Immature natural killer cell (primary cell): ENCODE data around the gene KCNMA1. TPM values are rescaled to one million over a fixed set of nuclear protein-coding genes. Genes with fewer than 3 reads are reported as not detected.

Source experiments
- DNase-seq, 3 donors: peaks; one replicate each; pipeline ENCODE4 v3.0.0; 2022; ENCODE audit warnings: mixed read lengths in 1 of 3
- H3K27ac Mint-ChIP-seq, 6 donors: one replicate each; pipeline ENCODE4 v1.8.0; 2020; ENCODE audit warnings: mixed read lengths in 6 of 6, mild to moderate bottlenecking in 5 of 6, inconsistent platforms in 4 of 6, moderate library complexity in 3 of 6
- H3K27me3 Mint-ChIP-seq, 3 donors: one replicate each; pipeline ENCODE4 v1.8.0; 2020 to 2021; ENCODE audit warnings: low read depth in 3 of 3, mild to moderate bottlenecking in 3 of 3, mixed read lengths in 3 of 3, moderate library complexity in 3 of 3, inconsistent platforms in 1 of 3
- H3K36me3 Mint-ChIP-seq, 3 donors: one replicate each; pipeline ENCODE4 v1.8.0; 2020; ENCODE audit warnings: mixed read lengths in 3 of 3, inconsistent platforms in 2 of 3, mild to moderate bottlenecking in 2 of 3
- H3K4me1 Mint-ChIP-seq, 2 donors: one replicate each; pipeline ENCODE4 v1.8.0; 2020; ENCODE audit warnings: inconsistent platforms in 2 of 2, mild to moderate bottlenecking in 2 of 2, mixed read lengths in 2 of 2, moderate library complexity in 1 of 2
- H3K4me3 Mint-ChIP-seq, 5 donors: one replicate each; pipeline ENCODE4 v1.8.0; 2020; ENCODE audit warnings: mild to moderate bottlenecking in 5 of 5, mixed read lengths in 5 of 5, inconsistent platforms in 3 of 5, moderate library complexity in 3 of 5
- H3K9me3 Mint-ChIP-seq, 6 donors: one replicate each; pipeline ENCODE4 v1.8.0; 2020; ENCODE audit warnings: mild to moderate bottlenecking in 6 of 6, mixed read lengths in 6 of 6, inconsistent platforms in 4 of 6, moderate library complexity in 3 of 6
- polyA plus RNA-seq, 3 donors: library from polyadenylated mRNA; unstranded; fragments of 300-500 nt; fragmentation: Illumina TruSeq; gene quantifications; one replicate each; pipeline ENCODE4 v1.2.3, GENCODE V29; 2021

The KCNMA1 gene
- polyA plus RNA-seq, 3 donors from 2014 or later: not detected

DNA sequence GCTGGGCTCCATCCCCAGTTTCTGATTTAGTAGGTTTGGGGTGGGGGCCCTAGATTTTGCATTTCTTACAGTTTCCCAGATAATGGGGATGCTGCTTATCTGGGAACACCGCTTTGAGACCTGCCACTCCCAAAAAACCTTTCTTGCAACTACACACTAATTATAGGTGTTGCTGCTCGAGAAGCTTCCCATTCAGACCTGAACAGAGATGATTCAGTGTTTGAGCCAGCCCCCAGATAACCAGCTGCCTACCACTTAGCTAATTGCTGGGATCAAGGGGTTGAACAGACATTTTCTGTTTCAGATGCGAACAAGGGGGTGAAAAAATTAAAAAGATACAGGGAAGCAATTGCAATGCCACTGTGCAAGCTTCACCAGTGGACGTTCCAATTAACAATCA, 448.5 kb downstream of the KCNMA1 start:
- Mint-ChIP-seq H3K27ac (no peak overlapping the region), H3K36me3 (no peaks in the 10 kb centered on the region), H3K27me3 (peaks cover 3 to 8% (median 4%) of the 10 kb centered on the region in 3 donors), H3K4me1 (no peaks in the 10 kb centered on the region), H3K9me3 (no peaks in the 10 kb centered on the region), H3K4me3 (no peak overlapping the region)
- DNase-seq: no peak

DNA sequence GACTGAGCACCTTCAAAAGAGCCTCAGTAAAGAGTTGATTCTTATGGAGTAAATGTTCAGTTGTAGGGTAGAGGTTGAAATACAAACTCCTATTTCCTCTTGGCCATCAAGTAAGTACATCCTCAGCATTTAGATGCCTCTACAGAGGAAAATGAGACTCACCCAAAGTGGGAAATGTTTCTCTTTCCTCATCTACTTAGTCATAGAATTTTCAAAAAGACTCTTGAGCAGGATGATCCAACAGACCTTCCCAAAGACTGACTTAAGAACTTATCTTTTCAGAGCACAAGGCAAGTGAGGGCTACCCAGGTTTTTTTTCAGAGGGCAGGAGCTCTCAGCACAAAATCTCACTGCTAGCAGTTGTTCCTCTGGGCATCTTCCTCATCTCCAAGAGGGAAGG, 449.1 kb downstream of the KCNMA1 start:
- Mint-ChIP-seq H3K4me1 (no peaks in the 10 kb centered on the region), H3K27me3 (peaks cover 3 to 8% (median 4%) of the 10 kb centered on the region in 3 donors), H3K27ac (no peak overlapping the region), H3K4me3 (no peak overlapping the region), H3K36me3 (no peaks in the 10 kb centered on the region), H3K9me3 (no peaks in the 10 kb centered on the region)
- no peak for DNase-seq

DNA sequence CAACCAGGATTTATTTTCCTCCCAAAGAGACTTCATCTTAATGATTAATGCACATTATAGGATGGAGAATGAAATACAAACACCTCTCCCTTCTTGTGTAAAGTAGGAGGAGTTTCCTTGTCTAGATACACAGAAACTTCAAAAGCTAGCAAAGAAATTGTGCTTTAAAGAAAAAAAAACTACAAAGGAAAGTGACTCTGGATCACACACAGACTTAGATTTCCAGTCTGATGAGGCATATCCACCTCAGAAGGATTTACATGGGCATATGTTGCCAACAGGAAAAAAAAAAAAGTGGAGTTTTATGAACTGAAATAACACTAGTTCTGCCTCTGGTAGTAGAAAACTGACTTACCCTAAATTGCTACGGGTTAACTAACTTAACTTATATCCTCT, 449.6 kb downstream of the KCNMA1 start:
- DNase-seq: no peak
- H3K4me3 Mint-ChIP-seq: no peak overlapping the region
- no peaks in the 10 kb centered on the region for H3K4me1 Mint-ChIP-seq
- no peak overlapping the region for H3K27ac Mint-ChIP-seq
- H3K9me3 Mint-ChIP-seq: no peaks in the 10 kb centered on the region
- H3K27me3 Mint-ChIP-seq: peaks cover 1 to 8% (median 3%) of the 10 kb centered on the region in 3 donors
- no peaks in the 10 kb centered on the region for H3K36me3 Mint-ChIP-seq

DNA sequence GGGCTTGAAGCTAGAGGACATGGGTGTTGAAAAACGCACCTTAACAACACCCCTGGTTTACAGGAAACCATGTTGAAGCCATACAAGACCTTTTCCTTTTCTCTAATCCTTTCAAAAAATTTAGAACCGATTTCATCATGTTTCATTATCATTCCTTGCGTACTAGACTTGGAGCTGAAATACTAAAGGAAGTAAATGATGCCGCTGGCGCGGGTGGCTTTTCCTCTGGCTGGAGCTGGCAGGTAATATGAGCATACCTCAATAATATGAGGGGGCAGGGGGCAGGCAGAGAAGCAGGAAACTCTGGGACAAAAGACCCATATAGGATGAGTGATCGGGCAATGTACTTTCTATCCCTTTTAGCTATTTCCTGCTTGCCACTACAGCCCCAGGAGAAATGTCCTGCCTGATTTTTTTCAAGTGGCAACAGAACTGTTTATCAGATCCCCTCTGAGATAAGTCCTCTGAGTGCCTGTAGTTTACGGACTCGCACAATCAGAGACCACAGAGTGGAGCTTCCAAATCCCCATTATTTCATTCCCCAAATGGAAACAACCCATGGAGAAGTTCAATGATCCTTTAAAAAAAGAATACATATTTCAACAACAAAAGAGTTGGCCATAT, 450.1 kb downstream of the KCNMA1 start:
- Mint-ChIP-seq H3K36me3 (no peaks in the 10 kb centered on the region), H3K4me1 (no peaks in the 10 kb centered on the region), H3K27me3 (peaks cover 1 to 10% (median 3%) of the 10 kb centered on the region in 3 donors), H3K4me3 (no peak overlapping the region), H3K9me3 (no peaks in the 10 kb centered on the region), H3K27ac (no peak overlapping the region)
- no peak for DNase-seq

DNA sequence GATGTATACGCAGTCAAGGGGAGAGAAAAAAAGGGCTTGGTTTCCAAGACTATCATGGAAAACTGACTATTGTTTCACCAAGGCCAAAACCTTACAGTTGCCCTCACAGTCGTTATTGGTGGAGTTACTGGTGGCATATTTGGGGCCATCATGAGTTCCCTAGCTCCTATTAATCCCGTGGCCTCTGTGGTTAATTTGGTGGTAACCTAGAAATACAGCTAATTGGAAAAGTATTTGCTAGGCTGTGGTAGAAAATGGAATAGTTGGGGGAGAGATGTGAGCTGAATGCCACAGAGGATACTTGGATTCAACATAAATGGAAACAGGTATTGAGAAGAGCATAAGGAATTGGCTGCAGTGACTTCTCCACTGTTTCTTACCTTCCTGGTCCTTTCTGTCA, 450.7 kb downstream of the KCNMA1 start:
- no peak overlapping the region for H3K4me3 Mint-ChIP-seq
- H3K36me3 Mint-ChIP-seq: no peaks in the 10 kb centered on the region
- no peak overlapping the region for H3K27ac Mint-ChIP-seq
- DNase-seq: no peak
- H3K27me3 Mint-ChIP-seq: peaks cover 1 to 10% (median 3%) of the 10 kb centered on the region in 3 donors
- H3K4me1 Mint-ChIP-seq: no peaks in the 10 kb centered on the region
- H3K9me3 Mint-ChIP-seq: no peaks in the 10 kb centered on the region

DNA sequence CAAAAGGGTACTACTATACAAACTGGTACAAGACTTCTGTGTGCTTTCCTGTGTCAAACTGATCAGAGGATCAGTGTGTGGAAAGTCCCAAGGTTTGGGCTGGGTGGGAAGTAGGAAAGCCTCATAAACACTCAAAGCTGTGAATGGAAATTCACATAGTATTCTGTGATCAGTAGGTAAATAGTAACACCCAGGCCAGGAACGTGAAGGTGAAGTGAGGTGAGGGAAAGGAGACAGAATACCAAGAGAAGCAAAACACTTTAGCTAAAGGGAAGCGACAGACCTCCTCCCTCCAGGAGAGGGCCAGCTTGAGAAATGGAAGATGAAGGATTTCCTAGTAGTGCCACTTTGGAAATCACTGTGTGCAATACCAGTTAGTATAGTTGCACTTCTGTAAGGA, 451.9 kb downstream of the KCNMA1 start:
- H3K27me3 Mint-ChIP-seq: peaks cover 1 to 12% (median 3%) of the 10 kb centered on the region in 3 donors
- no peak overlapping the region for H3K4me3 Mint-ChIP-seq
- no peaks in the 10 kb centered on the region for H3K9me3 Mint-ChIP-seq

DNA sequence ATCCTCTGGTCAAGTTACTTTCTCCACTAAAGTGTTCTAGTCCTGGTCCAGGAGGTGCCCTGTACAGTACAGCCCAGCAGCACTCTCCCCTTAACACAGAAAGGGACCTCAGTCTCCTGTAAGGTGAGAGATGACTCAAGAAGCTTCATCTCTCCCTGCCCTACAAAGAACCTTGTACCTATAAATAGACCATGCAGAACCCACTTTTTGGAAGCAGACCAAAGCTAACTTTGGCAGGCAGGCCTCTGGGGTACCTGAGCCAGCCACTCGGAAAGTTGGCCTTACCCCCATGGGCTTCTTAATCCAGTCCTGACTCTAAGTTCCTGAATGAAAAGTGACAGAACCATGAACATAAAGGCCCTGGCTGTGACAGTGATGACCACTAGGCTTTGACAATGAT, 454.8 kb downstream of the KCNMA1 start:
- no peak for DNase-seq
- Mint-ChIP-seq H3K27me3 (peaks cover 6 to 15% (median 6%) of the 10 kb centered on the region in 3 donors), H3K4me3 (no peak overlapping the region), H3K9me3 (no peaks in the 10 kb centered on the region), H3K36me3 (no peaks in the 10 kb centered on the region), H3K27ac (no peak overlapping the region), H3K4me1 (no peaks in the 10 kb centered on the region)

More for the DNA sequence above, 451.9 kb downstream of the KCNMA1 start:
- Mint-ChIP-seq H3K4me1 (no peaks in the 10 kb centered on the region), H3K27ac (no peak overlapping the region), H3K36me3 (no peaks in the 10 kb centered on the region)
- DNase-seq: no peak

DNA sequence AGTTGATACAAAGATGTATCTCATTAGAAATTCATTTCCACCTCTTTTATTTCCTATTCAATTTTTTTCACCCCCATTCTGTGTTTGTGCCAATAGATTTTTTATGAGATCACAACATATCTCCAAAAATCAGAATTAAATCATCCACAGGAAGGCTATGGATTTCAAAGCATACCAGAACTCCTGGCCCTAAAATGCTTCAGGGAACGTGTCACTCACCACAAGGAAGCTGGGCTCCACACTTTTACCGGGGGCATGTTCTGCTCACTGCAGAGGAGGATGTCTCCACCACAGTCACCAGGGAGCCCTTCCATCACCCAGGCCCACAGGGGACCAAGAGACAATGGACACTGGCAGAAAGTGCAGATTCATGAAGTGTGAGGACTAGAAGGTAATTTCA, 456.8 kb downstream of the KCNMA1 start:
- Mint-ChIP-seq H3K36me3 (no peaks in the 10 kb centered on the region), H3K9me3 (no peaks in the 10 kb centered on the region), H3K27me3 (peaks cover 7 to 12% (median 8%) of the 10 kb centered on the region in 3 donors), H3K27ac (no peak overlapping the region), H3K4me1 (no peaks in the 10 kb centered on the region), H3K4me3 (no peak overlapping the region)
- no peak for DNase-seq

DNA sequence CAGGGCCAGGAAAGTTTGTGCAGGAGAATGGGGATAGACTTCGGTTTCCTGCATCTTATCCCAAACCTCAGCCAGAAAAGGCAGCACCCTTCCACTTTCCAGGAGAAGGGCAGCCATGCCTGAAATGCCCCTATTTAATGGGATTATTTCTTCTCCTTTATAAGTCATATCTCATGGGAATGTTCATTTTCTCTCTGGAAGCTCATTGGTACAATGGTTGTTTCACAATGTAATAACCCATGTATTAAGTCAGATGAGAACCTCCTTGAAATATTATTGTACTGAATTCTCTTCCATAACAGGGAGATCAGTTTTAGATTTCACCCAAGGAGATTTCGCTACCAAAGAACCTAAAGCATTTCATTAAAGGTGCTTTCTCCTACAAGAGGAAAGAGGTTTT, 457.5 kb downstream of the KCNMA1 start:
- Mint-ChIP-seq H3K4me3 (no peak overlapping the region), H3K27me3 (peaks cover 7 to 12% (median 8%) of the 10 kb centered on the region in 3 donors), H3K4me1 (no peaks in the 10 kb centered on the region), H3K36me3 (no peaks in the 10 kb centered on the region), H3K9me3 (no peaks in the 10 kb centered on the region), H3K27ac (no peak overlapping the region)
- DNase-seq: no peak

DNA sequence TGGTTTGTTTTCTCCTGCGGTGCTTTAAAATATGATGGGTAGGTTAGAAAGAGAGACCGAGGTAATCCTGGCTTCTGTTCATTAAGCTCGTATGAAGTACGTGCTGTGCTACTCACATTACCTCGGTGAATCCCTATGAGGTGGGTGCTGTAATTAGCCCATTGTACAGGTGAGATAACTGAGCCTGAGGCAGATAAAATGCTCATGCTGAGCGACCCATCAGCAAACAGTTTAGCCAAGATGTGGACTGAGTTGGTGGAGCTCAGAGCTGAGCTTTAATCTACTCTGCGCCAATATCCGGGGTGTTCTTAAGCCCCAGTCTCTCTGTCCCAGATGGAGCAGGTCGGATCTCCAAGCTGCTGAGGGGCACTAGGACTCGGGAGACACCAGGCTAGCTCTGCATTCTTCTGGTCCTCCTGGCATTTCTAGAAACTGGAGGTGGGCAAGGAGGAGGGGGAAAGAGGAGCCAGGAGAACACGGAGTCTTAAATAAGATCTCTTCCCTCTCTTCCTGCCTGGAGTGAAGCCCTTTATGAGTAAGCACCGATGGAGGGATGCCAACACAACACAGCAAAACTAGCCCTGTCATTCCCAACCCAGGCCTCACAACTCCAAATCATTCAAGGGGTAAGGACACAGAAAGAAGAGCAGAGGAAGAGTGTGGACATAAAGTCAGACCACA, 458.5 kb downstream of the KCNMA1 start:
- H3K27me3 Mint-ChIP-seq: peaks cover 4 to 12% (median 8%) of the 10 kb centered on the region in 3 donors
- no peaks in the 10 kb centered on the region for H3K36me3 Mint-ChIP-seq
- H3K9me3 Mint-ChIP-seq: no peaks in the 10 kb centered on the region

DNA sequence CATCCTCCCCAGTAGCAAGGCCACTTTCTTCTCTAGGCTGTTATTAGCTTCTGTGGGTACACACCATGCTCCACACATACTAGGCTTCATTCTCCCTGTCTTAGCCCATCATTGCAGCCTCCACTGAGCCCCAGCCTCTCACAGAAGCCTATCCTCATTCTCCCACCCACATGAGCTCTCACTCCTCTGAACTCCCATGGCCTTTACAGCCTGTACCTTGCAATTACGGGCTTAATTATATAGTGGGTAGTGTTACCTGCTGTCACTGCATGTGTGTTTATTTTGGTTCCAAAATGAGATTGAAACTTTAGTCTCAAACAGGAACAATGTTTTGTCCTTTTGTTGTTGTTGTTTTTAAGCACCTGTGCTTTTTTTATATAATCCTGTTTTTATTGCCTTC, 460.0 kb downstream of the KCNMA1 start:
- no peaks in the 10 kb centered on the region for H3K36me3 Mint-ChIP-seq
- no peak overlapping the region for H3K27ac Mint-ChIP-seq
- no peaks in the 10 kb centered on the region for H3K9me3 Mint-ChIP-seq
- peaks cover 7 to 10% (median 8%) of the 10 kb centered on the region in 3 donors for H3K27me3 Mint-ChIP-seq
- H3K4me1 Mint-ChIP-seq: no peaks in the 10 kb centered on the region
- DNase-seq: no peak
- no peak overlapping the region for H3K4me3 Mint-ChIP-seq

More for the DNA sequence above, 458.5 kb downstream of the KCNMA1 start:
- no peak for DNase-seq
- Mint-ChIP-seq H3K4me3 (no peak overlapping the region), H3K4me1 (no peaks in the 10 kb centered on the region), H3K27ac (no peak overlapping the region)

DNA sequence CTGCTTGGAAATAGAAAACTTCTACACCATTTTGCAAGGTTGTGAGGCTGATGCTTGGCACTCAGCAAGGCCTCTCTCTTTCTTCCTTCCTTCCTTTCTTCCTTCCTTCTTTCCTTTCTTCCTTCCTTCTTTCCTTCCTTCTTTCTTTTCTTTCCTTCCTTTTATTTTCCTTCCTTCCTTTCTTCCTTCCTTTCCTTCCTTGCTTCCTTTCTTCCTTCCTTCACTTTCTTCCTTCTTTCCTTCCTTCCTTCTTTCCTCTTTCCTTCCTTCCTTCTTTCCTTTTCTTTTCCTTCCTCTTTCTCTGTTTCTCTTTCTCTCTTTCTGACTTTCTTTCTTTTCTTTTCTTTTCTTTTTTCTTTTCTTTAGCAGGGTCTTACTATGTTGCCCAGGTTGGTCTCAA, 460.4 kb downstream of the KCNMA1 start:
- H3K27ac Mint-ChIP-seq: no peak overlapping the region
- DNase-seq: no peak

DNA sequence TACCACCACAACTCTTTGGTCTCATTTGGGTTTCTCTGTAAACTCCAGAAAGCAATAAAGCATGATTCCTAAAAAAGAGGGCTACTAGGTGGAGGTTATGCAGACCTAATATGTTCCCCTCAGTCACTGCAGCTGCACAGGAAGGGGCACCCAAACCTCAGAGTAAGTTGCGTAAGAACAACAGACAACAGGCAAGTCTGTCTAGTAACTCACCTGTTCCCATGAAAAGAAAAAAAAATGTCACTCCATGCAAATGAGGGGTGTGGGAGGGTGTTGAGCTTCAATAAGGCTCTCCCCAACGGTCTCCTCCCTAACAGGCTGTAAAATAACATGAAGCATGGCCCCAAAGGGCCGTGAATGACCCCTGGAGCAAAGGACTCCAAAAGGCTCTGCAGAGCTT, 461.4 kb downstream of the KCNMA1 start:
- Mint-ChIP-seq H3K9me3 (no peaks in the 10 kb centered on the region), H3K36me3 (no peaks in the 10 kb centered on the region), H3K27me3 (peaks cover 7 to 10% (median 9%) of the 10 kb centered on the region in 3 donors), H3K27ac (no peak overlapping the region), H3K4me3 (no peak overlapping the region), H3K4me1 (no peaks in the 10 kb centered on the region)
- no peak for DNase-seq

More for the DNA sequence above, 460.4 kb downstream of the KCNMA1 start:
- Mint-ChIP-seq H3K27me3 (peaks cover 7 to 10% (median 9%) of the 10 kb centered on the region in 3 donors), H3K4me3 (no peak overlapping the region), H3K9me3 (no peaks in the 10 kb centered on the region), H3K4me1 (no peaks in the 10 kb centered on the region), H3K36me3 (no peaks in the 10 kb centered on the region)

DNA sequence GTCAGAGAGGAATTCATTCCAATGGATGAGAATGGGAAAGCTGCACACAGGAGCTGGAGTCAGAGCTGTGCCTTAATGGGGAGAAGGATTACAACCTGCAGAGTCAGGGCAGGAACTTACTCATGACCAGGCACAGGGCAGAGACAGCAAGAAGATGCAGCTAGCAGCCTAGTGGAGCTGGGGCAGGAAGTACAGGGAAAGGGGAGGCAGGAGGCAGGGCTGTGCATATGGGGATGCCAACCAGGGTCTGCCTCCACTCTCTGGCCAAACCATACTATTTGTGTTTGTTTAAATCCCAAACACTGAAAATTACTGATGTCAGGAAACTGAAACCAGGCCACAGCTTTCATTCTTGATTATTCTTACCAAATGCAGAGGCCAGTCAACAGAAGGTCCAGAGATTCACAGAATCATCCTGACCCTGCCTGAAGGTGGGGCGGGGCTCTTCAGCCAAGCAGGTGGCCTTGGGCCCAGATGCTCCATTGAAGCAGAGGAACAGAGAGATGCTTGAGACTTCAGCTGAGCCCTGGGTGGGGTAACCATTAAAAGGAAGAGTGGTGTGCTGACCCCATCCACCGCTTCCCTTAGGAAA, 461.9 kb downstream of the KCNMA1 start:
- no peak for DNase-seq
- no peak overlapping the region for H3K4me3 Mint-ChIP-seq
- H3K4me1 Mint-ChIP-seq: no peaks in the 10 kb centered on the region
- H3K27ac Mint-ChIP-seq: no peak overlapping the region
- peaks cover 7 to 9% (median 7%) of the 10 kb centered on the region in 3 donors for H3K27me3 Mint-ChIP-seq
- H3K9me3 Mint-ChIP-seq: no peaks in the 10 kb centered on the region
- no peaks in the 10 kb centered on the region for H3K36me3 Mint-ChIP-seq
